IPS-18a (cell line): ENCODE results near the gene HDAC9.
"Not testable (repeated sequence)": the region's sequence is repeated elsewhere in the genome, so short reads cannot be mapped to it uniquely, and the experiment has no call there.

ENCODE experiments used
- H3K27ac ChIP-seq: one replicate; pipeline ENCODE4 v1.5.1; 2013; ENCODE audit warnings: low read length
- H3K27me3 ChIP-seq: one replicate; pipeline ENCODE4 v1.6.1; 2013; ENCODE audit warnings: mild to moderate bottlenecking, low read length; ENCODE audit not compliant: control insufficient read depth, insufficient read depth
- H3K36me3 ChIP-seq: one replicate; pipeline ENCODE4 v1.6.1; 2013; ENCODE audit warnings: low read depth, low read length; ENCODE audit not compliant: control insufficient read depth
- H3K4me1 ChIP-seq: one replicate; pipeline ENCODE4 v1.6.1; 2013; ENCODE audit warnings: low read depth, low read length; ENCODE audit not compliant: control insufficient read depth
- H3K4me3 ChIP-seq: one replicate; pipeline ENCODE4 v1.5.1; 2013; ENCODE audit warnings: low read length
- H3K9ac ChIP-seq: one replicate; pipeline ENCODE4 v1.6.1; 2013; ENCODE audit warnings: mild to moderate bottlenecking, low read length, moderate library complexity
- H3K9me3 ChIP-seq: one replicate; pipeline ENCODE4 v1.6.1; 2013; ENCODE audit warnings: low read depth, low read length; ENCODE audit not compliant: control insufficient read depth

The HDAC9 gene

DNA sequence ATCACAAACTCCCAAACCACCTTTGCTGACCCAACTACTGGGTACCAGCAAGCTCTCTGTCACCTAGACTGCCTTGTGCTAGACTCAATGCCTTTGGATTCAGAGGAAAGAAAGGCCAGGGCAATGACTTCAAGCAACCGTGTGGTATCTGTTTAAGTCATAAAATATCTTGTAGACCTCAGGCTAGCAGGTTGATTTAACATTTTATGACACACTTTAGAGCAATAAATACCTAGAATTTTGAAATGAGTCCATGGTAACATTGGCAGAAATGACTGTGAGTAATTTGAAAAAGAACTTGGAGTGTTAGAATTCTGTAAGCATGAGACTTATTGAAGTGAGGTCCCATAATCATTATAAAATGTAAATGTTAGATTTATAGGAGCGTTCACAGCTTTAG is 534.7 kb downstream of the HDAC9 start:
- H3K9me3 ChIP-seq, result no peaks in the 10 kb centered on the region
- H3K9ac ChIP-seq, result no peak overlapping the region
- no peaks in the 10 kb centered on the region for H3K27me3 ChIP-seq
- H3K4me3 ChIP-seq, result no peak overlapping the region
- H3K27ac ChIP-seq, result no peak overlapping the region
- H3K36me3 ChIP-seq, result no peaks in the 10 kb centered on the region
- H3K4me1 ChIP-seq, result no peaks in the 10 kb centered on the region

DNA sequence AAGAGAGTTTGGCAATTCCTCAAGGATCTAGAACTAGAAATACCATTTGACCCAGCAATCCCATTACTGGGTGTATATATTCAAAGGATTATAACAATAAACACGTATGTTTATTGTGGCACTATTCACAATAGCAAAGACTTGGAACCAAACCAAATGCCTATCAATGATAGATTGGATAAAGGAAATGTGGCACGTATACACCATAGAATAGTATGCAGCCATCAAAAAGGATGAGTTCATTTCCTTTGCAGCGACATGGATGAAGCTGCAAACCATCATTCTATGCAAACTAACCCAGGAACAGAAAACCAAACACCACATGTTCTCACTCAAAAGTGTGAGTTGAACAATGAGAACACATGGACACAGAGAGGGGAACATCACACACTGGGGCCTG is 537.4 kb downstream of the HDAC9 start:
- not testable (repeated sequence) for H3K27ac ChIP-seq, H3K36me3 ChIP-seq, H3K27me3 ChIP-seq, H3K9ac ChIP-seq, H3K4me3 ChIP-seq, H3K9me3 ChIP-seq, H3K4me1 ChIP-seq

- Histone ChIP-seq H3K27ac (no peak overlapping the region), H3K36me3 (no peaks in the 10 kb centered on the region), H3K4me3 (no peak overlapping the region), H3K27me3 (no peaks in the 10 kb centered on the region), H3K4me1 (no peaks in the 10 kb centered on the region), H3K9me3 (no peaks in the 10 kb centered on the region), H3K9ac (no peak overlapping the region)
These were observed 556.3 kb downstream of the HDAC9 start for GRCh38 chr7:19051767-19052375.
